SK-N-SH treated with all-trans-retinoic acid at 6 μM for 48 hours (cell line): ENCODE measurements around the gene MXRA8.

Source experiments
- ESRRG ChIP-seq: fragments of 250-450 bp; sonication (Bioruptor Pico); IDR thresholded peaks from 2 replicates; pipeline ENCODE4 v1.6.1; 2021; ENCODE audit warnings: mild to moderate bottlenecking
- OSR1 ChIP-seq: fragments of 250-450 bp; sonication (Bioruptor Pico); IDR thresholded peaks from 2 replicates; pipeline ENCODE4 v1.8.0; 2022; ENCODE audit warnings: moderate library complexity, mild to moderate bottlenecking, inconsistent platforms
- TOX ChIP-seq: fragments of 250-450 bp; sonication (Bioruptor Pico); IDR thresholded peaks from 2 replicates; pipeline ENCODE4 v1.8.0; 2021; ENCODE audit warnings: mild to moderate bottlenecking, moderate library complexity, borderline replicate concordance
- TF ChIP-seq, protein P1 (sequence below): fragments of 250-450 bp; sonication (Bioruptor Pico); IDR thresholded peaks from 2 replicates; pipeline ENCODE4 v1.5.1; 2020; ENCODE audit warnings: low read depth, mild to moderate bottlenecking, moderate library complexity

- TF ChIP-seq TOX (CRISPR knock-in tag) (no peak), ESRRG (CRISPR knock-in tag) (no peak), OSR1 (CRISPR knock-in tag) (no peak)
- TF ChIP-seq, protein P1, sequence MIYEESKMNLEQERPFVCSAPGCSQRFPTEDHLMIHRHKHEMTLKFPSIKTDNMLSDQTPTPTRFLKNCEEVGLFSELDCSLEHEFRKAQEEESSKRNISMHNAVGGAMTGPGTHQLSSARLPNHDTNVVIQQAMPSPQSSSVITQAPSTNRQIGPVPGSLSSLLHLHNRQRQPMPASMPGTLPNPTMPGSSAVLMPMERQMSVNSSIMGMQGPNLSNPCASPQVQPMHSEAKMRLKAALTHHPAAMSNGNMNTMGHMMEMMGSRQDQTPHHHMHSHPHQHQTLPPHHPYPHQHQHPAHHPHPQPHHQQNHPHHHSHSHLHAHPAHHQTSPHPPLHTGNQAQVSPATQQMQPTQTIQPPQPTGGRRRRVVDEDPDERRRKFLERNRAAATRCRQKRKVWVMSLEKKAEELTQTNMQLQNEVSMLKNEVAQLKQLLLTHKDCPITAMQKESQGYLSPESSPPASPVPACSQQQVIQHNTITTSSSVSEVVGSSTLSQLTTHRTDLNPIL (CRISPR knock-in tag) = no peak
Observed at GRCh38 chr1:1393014-1393413, 34.7 kb upstream of the MXRA8 start.
